Neural cell (in vitro differentiated cells): Measurements from ENCODE around the gene GXYLT2. TPM values are rescaled to one million over a fixed set of nuclear protein-coding genes. Genes with fewer than 3 reads are reported as not detected.

Source experiments
- H2AFZ ChIP-seq: fragments of 200-600, 300-800 bp; sonication (generic), shearing (Covaris generic); 2 replicates; pipeline ENCODE4 v1.6.0; 2014; ENCODE audit warnings: low read depth, mild to moderate bottlenecking, antibody characterized with exemption, low read length, moderate library complexity
- H3F3A ChIP-seq: fragments of 200-600 bp; shearing (Covaris generic); 2 replicates; pipeline ENCODE4 v1.6.1; 2016; ENCODE audit warnings: mild to moderate bottlenecking, moderate library complexity, mixed read lengths, antibody characterized with exemption, low read length; ENCODE audit not compliant: insufficient read depth, poor library complexity, severe bottlenecking
- H3K27ac ChIP-seq: fragments of 200-600, 300-800 bp; sonication (generic), shearing (Covaris generic); 2 replicates; pipeline ENCODE4 v1.5.1; 2014; ENCODE audit warnings: mild to moderate bottlenecking, low read length, moderate library complexity
- H3K27me3 ChIP-seq: fragments of 300-800, 200-600 bp; sonication (generic), shearing (Covaris generic); 2 replicates; pipeline ENCODE4 v1.6.0; 2014; ENCODE audit warnings: mild to moderate bottlenecking, low read depth, low read length, moderate library complexity; ENCODE audit not compliant: insufficient read depth
- H3K36me3 ChIP-seq: fragments of 300-800, 200-600 bp; sonication (generic), shearing (Covaris generic); 2 replicates; pipeline ENCODE4 v1.5.1; 2014; ENCODE audit warnings: mild to moderate bottlenecking, antibody characterized with exemption, low read length, moderate library complexity; ENCODE audit not compliant: insufficient read depth
- H3K4me2 ChIP-seq: fragments of 300-800, 200-600 bp; sonication (generic), shearing (Covaris generic); 2 replicates; pipeline ENCODE4 v1.6.0; 2014; ENCODE audit warnings: mild to moderate bottlenecking, low read length
- H3K4me3 ChIP-seq: fragments of 300-800, 200-600 bp; sonication (generic), shearing (Covaris generic); 2 replicates; pipeline ENCODE4 v1.5.1; 2014; ENCODE audit warnings: mild to moderate bottlenecking, low read length, moderate library complexity
- H3K79me2 ChIP-seq: fragments of 200-600 bp; shearing (Covaris generic); replicated peaks from 2 replicates; pipeline ENCODE4 v1.6.0; 2014; ENCODE audit warnings: mild to moderate bottlenecking, low read length, moderate library complexity; ENCODE audit not compliant: insufficient read depth
- H3K9ac ChIP-seq: fragments of 300-800, 200-600 bp; sonication (generic), shearing (Covaris generic); 2 replicates; pipeline ENCODE4 v1.6.1; 2016; ENCODE audit warnings: mild to moderate bottlenecking, low read length, mixed read lengths
- H3K9me2 ChIP-seq: fragments of 200-600 bp; shearing (Covaris generic); 2 replicates; pipeline ENCODE4 v1.6.1; 2016; ENCODE audit warnings: mild to moderate bottlenecking, low read length, mixed read lengths; ENCODE audit not compliant: insufficient read depth
- H3K9me3 ChIP-seq: fragments of 200-600, 300-800 bp; sonication (generic), shearing (Covaris generic); 2 replicates; pipeline ENCODE4 v1.6.1; 2016; ENCODE audit warnings: mild to moderate bottlenecking, mixed run types, low read length, moderate library complexity, mixed read lengths
- H4K20me1 ChIP-seq: fragments of 200-600 bp; shearing (Covaris generic); 2 replicates; pipeline ENCODE4 v1.6.1; 2016; ENCODE audit warnings: mild to moderate bottlenecking, mixed run types; ENCODE audit not compliant: insufficient read depth
- CTCF ChIP-seq: fragments of 450-650 bp; IDR thresholded peaks from 2 replicates; pipeline ENCODE4 v1.5.1; 2014; ENCODE audit warnings: antibody characterized with exemption, mild to moderate bottlenecking, moderate library complexity; ENCODE audit not compliant: poor library complexity, severe bottlenecking
- EP300 ChIP-seq: fragments of 450-650 bp; conservative IDR thresholded peaks from 2 replicates; pipeline ENCODE4 v1.6.1; 2014; ENCODE audit warnings: antibody characterized with exemption, mild to moderate bottlenecking, moderate library complexity; ENCODE audit not compliant: poor library complexity, severe bottlenecking
- EZH2 ChIP-seq: fragments of 200-600, 300-800 bp; shearing (Covaris generic), sonication (generic); IDR thresholded peaks from 2 replicates; pipeline ENCODE4 v1.6.1; 2014; ENCODE audit warnings: antibody characterized with exemption, low read length, borderline replicate concordance, mild to moderate bottlenecking; ENCODE audit not compliant: insufficient read depth, poor library complexity, severe bottlenecking
- MXI1 ChIP-seq: fragments of 450-650 bp; conservative IDR thresholded peaks from 2 replicates; pipeline ENCODE4 v1.6.1; 2014; ENCODE audit warnings: antibody characterized with exemption, mild to moderate bottlenecking; ENCODE audit not compliant: poor library complexity, severe bottlenecking
- POLR2AphosphoS5 ChIP-seq: IDR thresholded peaks from 2 replicates; pipeline ENCODE4 v1.6.1; 2012
- RAD21 ChIP-seq: fragments of 450-650 bp; conservative IDR thresholded peaks from 2 replicates; pipeline ENCODE4 v1.6.1; 2014; ENCODE audit warnings: antibody characterized with exemption, mild to moderate bottlenecking, moderate library complexity
- REST ChIP-seq: IDR thresholded peaks from 2 replicates; pipeline ENCODE4 v1.6.1; 2012; ENCODE audit warnings: borderline replicate concordance
- SMC3 ChIP-seq: fragments of 450-650 bp; conservative IDR thresholded peaks from 2 replicates; pipeline ENCODE4 v1.6.1; 2014; ENCODE audit warnings: antibody characterized with exemption, mild to moderate bottlenecking, moderate library complexity; ENCODE audit not compliant: poor library complexity
- TAF1 ChIP-seq: IDR thresholded peaks from 2 replicates; pipeline ENCODE4 v1.6.1; 2012; ENCODE audit warnings: low read depth
- polyA plus RNA-seq: library from polyadenylated mRNA; depleted of rRNA; stranded (reverse); fragments of >200 nt; gene quantifications from 2 replicates; pipeline ENCODE4 v1.2.3, GENCODE V29; 2014

The GXYLT2 gene
- polyA plus RNA-seq, 1 donor from 2014 or later, result 0.48 TPM

- no peaks in the 10 kb centered on the region for H3K9me3 ChIP-seq
- no peak overlapping the region for H2AFZ ChIP-seq
- no peak overlapping the region for H3K9ac ChIP-seq
- no peak overlapping the region for H3K27ac ChIP-seq
- no peaks in the 10 kb centered on the region for H3K9me2 ChIP-seq
- H4K20me1 ChIP-seq, result no peaks in the 10 kb centered on the region
- no peak for TF ChIP-seq TAF1
- no peak for TF ChIP-seq CTCF
- no peak for TF ChIP-seq EP300
- TF ChIP-seq POLR2AphosphoS5, result no peak
- TF ChIP-seq SMC3, result no peak
- TF ChIP-seq RAD21, result no peak
- no peak for TF ChIP-seq EZH2
- TF ChIP-seq REST, result no peak
- TF ChIP-seq MXI1, result no peak
- H3K27me3 ChIP-seq, result no peaks in the 10 kb centered on the region
- H3K4me3 ChIP-seq, result no peak overlapping the region
- no peaks in the 10 kb centered on the region for H3F3A ChIP-seq
- no peak overlapping the region for H3K4me2 ChIP-seq
- no peaks in the 10 kb centered on the region for H3K79me2 ChIP-seq
- no peaks in the 10 kb centered on the region for H3K36me3 ChIP-seq
Measured at GRCh38 chr3:72959336-72959735, 71.5 kb downstream of the GXYLT2 start.

GRCh38 chr3:72960812-72961518, 73.1 kb downstream of the GXYLT2 start:
- Histone ChIP-seq H3K9me3 (no peaks in the 10 kb centered on the region), H3K79me2 (no peaks in the 10 kb centered on the region), H3K9ac (no peak overlapping the region), H4K20me1 (no peaks in the 10 kb centered on the region), H2AFZ (no peak overlapping the region), H3K4me3 (no peak overlapping the region), H3K27me3 (no peaks in the 10 kb centered on the region), H3K9me2 (no peaks in the 10 kb centered on the region), H3F3A (no peaks in the 10 kb centered on the region), H3K4me2 (no peak overlapping the region), H3K36me3 (no peaks in the 10 kb centered on the region), H3K27ac (no peak overlapping the region)
- TF ChIP-seq TAF1, result no peak
- no peak for TF ChIP-seq EZH2
- no peak for TF ChIP-seq CTCF
- TF ChIP-seq POLR2AphosphoS5, result no peak
- TF ChIP-seq RAD21, result no peak
- no peak for TF ChIP-seq SMC3
